Measurements from ENCODE around the gene GPRC5A.

GRCh38 chr12:12964255-12964654 lies 72.9 kb downstream of the GPRC5A start:
- no peak for TF ChIP-seq CTCF (IDR thresholded peaks at IDR 0.05)
- no peak for TF ChIP-seq POLR2AphosphoS5 (IDR thresholded peaks at IDR 0.05)

All from upper lobe of left lung (tissue), 4 donors.